Body of pancreas (tissue), 4 donors: ENCODE data around the gene ANAPC1.

Source experiments
- CTCF ChIP-seq, 7 experiments: fragments of 450-650 bp in 4 of 7; fragments of 200-600 bp in 3 of 7; sonication (generic) in 3 of 7; IDR thresholded peaks; one replicate each; pipeline ENCODE4 v1.5.1; 2016 to 2019; ENCODE audit warnings: antibody characterized with exemption in 7 of 7
- POLR2A ChIP-seq, 3 donors: fragments of 450-650 bp; IDR thresholded peaks; one replicate each; pipeline ENCODE4 v1.6.1; 2016; ENCODE audit warnings: antibody characterized with exemption in 3 of 3, mild to moderate bottlenecking in 2 of 3

- no peak for TF ChIP-seq CTCF (IDR thresholded peaks at IDR 0.05)
- TF ChIP-seq POLR2A (IDR thresholded peaks at IDR 0.05) = no peak
Measured at GRCh38 chr2:111924617-111925107, 40.7 kb upstream of the ANAPC1 start.
